ENCODE measurements around the gene USP9X.
"Not testable (repeated sequence)": the region's sequence is repeated elsewhere in the genome, so short reads cannot be mapped to it uniquely, and the experiment has no call there.

Gene USP9X

DNA sequence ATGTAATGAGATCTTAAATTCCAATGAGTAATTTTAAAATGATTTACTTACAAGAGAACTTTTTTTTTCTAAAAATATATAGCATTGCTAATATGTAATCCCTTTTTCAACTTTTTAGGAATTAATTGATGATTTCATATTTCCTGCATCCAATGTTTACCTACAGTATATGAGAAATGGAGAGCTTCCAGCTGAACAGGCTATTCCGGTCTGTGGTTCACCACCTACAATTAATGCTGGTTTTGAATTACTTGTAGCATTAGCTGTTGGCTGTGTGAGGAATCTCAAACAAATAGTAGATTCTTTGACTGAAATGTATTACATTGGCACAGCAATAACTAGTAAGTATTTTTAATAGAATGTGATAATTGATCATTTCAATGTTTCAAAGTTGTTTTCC, 113.2 kb downstream of the USP9X start:
- no peak for DNase-seq

DNA sequence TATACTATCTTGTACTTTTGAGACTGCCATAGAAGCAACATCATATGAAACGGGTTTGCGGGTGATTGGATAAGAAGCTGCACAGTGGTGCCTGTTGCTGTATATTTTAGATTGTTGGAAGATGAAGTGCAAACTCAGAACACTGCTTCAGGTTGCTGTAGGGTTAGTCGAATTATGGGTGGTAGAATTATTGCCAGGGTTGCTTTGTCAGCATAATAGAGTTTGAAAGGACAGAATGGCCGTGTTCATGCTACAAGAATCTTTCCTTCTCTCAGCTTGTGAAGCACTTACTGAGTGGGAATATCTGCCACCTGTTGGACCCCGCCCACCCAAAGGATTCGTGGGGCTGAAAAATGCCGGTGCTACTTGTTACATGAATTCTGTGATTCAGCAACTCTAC, 115.5 kb downstream of the USP9X start:
- DNase-seq: no peak

DNA sequence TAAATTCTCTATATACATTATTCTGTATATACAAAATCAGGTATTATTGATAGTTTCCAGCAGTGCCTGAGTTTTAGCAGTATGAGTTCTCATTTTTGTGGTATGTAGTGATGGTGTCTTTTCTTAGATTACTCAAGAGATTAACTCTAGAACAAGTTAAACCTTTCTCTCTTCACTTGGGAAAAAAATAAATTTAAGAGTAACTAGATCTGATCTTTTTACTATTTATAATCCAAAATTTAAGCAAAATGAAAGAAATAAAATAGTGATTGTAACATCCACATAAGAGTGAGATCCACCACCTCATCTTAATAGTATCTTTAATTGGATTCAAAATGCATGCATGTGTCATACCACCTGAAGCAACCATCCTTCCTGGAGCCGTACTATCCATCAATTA, 124.6 kb downstream of the USP9X start:
- no peak for DNase-seq

DNA sequence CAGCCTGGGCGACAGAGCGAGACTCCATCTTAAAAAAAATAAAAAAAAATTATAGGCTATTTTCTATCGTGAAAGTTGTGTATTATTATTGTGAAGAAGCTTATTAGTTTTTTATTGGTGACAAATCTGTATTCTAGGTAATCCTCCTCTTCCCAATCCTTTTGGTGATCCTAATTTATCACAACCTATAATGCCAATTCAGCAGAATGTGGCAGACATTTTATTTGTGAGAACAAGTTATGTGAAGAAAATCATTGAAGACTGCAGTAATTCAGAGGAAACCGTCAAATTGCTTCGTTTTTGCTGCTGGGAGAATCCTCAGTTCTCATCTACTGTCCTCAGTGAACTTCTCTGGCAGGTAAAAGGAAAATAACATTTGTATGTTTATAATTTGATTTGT, 139.4 kb downstream of the USP9X start:
- no peak for DNase-seq

DNA sequence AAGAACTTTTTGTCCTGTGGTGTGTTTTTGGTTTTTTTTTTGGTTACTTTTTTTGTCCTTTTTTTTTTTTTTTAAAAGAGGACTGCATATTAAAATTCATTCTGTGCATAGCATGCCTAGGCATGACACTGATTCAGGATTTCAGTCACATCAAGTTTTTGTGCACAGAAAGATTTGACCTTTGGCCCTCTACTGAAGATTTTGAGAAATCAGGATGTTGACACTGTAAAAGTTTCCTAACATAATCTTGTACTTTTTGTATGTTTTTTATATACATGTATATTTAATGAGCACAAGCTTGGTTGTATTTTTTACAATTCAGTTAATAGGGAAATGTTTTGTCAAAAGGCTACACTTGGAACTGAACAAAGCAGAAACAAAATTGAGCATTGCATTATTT, 148.7 kb downstream of the USP9X start:
- DNase-seq: no peak

DNA sequence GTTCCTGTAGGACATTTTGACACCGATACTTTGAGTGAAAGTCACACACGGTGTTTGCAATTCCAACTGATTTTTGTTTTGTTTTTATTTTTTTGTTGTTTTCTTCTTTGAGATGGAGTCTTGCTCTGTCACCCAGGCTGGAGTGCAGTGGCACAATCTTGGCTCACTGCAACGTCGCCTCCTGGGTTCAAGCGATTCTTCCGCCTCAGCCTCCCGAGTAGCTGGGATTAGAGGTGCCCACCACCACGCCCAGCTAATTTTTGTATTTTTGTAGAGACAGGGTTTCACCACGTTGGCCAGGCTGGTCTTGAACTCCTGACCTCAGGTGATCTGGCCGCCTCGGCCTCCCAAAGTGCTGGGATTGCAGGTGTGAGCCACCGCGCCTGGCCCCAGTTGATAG, 149.2 kb downstream of the USP9X start:
- DNase-seq: not testable (repeated sequence)

DNA sequence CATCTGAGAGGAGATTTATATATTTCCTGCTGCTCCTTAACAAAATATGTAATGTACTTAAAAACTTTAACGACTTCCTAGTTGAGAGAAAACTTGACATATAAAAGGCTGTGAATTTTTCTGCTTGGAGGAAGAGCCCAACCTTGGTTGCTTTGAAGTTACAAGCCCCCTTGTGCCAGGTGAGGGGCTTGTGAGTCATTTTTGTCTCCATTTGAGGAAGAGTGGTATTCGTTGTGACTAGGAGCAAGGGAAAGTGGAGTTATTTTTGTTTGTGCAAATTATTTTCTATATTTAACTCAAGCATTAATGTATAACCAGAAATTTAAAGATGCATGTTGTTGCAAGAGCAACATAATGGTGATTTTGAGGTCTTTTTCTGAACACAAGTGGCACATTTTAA, 149.7 kb downstream of the USP9X start:
- DNase-seq: no peak

DNA sequence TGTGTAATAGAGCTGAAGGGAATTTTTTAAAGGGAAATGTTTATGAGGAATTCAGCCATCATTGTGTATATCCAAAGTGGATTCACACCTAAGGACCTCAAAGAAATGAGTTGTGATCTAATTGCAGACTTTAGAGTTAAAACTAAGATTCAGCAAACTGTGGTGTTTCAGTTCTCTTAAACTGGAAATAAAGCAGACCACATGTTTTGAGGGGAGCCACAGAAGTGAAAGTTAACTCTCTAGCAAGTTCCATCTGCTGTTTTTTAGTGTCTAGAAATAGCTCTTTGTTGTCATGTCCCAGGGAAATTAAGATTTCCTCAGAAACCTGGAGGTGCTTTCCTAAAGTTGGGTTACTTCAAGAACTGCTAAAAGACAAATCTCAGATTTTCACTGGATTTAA, 151.4 kb downstream of the USP9X start:
- DNase-seq: no peak

DNA sequence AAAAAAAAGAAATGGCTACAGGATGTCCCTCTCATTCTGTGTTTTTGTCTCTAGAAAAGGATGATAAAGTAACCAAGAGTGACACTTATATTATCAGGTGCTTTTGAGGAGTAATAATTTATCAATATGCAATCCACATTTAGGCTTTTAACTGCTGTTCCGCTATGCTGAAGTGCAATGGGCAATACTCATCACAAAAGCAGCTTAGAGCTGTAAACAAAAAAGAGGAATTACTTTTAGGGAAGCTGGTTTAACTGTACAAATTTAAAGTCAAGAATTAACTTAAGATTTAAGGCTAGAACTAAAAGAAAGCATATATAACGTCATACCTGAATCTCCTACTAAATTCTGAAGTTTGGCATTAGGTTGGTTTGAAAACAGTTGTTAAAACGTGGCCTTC, 155.3 kb downstream of the USP9X start:
- peak; percentile 35 to 54 for DNase-seq

DNA sequence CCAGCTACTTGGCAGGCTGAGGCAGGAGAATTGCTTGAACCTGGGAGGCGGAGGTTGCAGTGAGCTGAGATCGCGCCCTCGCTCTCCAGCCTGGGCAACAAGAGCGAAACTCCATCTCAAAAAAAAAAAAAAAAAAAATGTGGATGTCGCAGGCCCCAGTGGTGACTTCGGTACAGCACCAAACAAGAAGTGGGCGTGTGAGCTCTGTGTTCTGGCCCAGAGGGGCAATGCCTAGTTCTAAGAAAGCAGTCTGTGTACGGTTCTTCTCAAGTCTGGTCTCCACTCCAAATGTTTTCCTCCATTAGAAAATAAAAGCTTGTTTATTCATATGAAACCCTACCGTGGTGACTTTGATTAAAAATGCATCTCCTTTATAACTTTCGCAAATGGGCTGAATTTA, 156.7 kb downstream of the USP9X start:
- DNase-seq: no peak

DNA sequence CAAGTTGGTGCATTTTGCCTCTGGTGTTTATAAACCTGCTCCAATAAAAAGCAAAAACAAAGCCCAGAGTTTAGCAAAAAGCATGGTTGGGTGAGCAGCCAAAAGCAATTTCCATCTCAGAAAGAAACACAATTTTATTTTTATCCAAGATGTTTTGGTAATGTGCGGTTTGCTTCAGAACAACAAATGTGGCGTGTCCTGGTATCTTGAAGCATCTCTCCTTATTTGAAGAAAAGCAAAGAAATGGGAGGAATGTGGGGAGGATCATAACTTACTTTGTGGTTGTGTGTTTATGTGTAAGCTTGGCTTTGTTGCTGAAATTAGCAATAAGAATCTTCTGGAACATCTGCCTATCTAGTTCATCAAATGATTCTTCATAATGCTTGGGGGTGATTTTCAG, 160.4 kb downstream of the USP9X start:
- DNase-seq: no peak

DNA sequence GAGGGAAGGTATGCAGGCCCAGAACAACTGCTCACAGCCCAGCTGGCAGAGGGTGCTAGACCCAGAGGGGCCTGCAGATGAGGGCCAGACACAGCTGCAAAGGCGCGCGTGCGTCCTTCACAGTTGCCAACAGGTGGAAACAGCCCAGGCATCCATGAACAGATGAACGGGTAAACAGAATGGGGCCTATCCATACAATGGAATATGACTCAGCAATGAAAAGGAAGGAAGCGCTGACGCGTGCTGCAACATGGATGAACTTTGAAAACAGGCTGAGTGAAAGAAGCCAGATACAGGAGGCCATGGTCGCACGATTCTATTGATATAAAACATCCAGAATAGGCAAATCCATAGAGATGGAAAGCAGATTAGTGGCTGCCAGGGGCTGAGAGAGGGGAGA, 165.6 kb downstream of the USP9X start:
- DNase-seq: no peak

DNA sequence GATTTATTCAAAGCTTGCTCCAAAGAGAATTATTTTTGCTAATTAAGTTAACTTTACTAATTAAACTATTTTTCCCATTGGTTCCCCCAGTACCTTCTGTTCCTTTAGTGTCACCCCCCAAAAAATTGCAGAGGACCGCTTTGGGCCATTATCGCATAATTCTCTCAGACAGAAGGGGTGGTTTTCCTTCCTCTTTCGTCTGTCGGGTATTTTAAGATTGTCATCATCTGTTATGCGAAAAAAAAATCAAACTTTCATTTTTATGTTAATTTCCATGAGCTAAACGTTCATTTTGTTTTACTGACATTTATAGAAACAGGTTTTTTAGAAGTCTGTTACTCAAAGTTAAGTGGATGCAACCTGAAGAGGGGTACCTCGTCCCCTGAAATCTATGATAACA, 172.6 kb downstream of the USP9X start:
- no peak for DNase-seq

DNA sequence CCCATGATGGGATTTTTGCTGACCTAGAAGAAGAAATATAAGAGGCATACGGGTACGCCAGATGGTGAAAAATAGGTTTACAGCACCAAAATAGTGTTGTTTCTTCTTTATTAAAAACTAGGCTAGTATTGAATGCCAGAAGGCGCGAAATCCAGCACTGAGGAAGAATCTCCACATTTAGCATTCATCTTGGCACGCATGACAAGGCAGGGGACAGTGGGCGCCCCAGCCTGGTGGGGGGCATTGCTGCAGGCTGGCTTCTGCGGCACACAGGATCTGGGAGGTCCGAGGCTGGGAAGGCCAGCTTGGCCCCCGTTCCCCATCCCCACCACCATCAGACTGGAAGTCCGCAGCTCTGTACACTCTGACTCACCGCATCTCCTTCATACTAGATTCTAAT, 173.0 kb downstream of the USP9X start:
- no peak for DNase-seq

DNA sequence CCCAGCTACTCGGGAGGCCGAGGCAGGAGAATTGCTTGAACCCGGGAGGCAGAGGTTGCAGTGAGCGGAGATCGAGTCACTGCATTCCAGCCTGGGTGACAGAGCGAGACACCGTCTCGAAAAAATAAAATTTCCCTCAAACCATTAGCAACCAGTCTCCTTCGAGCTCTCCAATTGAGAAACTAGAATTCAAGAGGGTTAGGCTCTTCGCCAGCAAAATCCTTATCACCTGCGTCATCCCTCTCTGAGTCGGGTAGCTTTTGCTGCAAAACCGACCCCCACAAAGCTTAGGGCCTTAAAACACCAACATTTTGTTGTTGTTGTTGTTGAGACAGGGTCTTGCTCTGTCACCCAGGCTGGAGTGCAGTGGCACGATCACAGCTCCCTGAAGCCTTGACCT, 173.6 kb downstream of the USP9X start:
- no peak for DNase-seq

DNA sequence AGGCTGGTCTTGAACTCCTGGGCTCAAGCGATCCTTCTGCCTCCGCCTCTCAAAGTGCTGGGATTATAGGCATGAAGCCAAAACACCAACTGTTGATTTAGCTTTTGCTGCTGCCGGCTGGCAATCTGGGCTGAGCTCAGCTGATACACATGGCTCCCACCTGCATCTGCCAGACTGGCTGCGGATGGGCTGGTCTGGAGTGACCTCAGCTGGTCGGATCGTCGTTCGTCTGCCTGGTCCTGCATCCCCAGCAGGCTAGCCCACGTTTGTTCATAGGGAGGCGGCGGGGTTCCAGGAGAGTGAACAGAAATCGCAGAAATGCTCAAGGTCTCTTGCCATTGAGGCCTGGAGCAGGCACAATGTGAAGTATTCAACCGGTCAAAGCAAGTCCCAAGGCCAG, 174.3 kb downstream of the USP9X start:
- no peak for DNase-seq

DNA sequence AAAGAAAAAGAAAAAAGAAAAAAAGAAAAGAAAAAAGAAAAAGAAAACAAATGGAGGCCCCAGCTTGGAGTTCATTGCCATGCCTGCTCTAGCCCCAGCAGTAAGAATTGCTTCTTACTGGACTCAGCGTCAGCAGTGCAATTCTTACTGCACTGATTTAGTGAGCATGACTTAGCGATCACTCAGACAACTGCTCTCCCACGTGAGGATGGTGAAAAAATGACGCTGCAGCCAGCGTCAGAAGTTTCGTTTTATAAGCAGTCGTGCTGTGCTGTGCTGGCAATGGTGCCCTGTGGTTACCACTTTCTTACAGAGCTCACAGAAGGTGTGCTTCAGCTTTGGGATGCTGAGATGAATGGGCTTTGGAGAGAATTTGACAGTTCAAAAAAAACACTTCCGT, 180.4 kb downstream of the USP9X start:
- peak in 1 of 2 experiments; percentile 19 for DNase-seq

DNA sequence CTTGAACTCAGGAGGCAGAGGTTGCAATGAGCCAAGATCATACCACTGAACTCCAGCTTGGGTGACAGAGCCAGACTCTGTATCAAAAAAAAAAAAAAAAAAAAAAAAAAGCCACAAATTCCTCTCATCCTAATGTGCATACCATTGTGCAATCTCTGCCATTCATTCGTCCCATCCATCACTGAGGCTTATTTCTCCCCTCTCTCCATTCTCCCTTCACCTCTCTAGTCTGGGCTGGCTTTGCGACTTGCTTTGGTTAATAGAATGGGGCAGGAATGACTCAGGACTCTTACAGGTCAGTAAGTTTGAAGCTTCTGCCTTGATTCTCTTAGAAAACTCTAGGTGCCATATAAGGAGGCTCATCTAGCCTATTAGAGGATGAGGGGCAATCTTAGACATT, 188.4 kb downstream of the USP9X start:
- DNase-seq: no peak

DNA sequence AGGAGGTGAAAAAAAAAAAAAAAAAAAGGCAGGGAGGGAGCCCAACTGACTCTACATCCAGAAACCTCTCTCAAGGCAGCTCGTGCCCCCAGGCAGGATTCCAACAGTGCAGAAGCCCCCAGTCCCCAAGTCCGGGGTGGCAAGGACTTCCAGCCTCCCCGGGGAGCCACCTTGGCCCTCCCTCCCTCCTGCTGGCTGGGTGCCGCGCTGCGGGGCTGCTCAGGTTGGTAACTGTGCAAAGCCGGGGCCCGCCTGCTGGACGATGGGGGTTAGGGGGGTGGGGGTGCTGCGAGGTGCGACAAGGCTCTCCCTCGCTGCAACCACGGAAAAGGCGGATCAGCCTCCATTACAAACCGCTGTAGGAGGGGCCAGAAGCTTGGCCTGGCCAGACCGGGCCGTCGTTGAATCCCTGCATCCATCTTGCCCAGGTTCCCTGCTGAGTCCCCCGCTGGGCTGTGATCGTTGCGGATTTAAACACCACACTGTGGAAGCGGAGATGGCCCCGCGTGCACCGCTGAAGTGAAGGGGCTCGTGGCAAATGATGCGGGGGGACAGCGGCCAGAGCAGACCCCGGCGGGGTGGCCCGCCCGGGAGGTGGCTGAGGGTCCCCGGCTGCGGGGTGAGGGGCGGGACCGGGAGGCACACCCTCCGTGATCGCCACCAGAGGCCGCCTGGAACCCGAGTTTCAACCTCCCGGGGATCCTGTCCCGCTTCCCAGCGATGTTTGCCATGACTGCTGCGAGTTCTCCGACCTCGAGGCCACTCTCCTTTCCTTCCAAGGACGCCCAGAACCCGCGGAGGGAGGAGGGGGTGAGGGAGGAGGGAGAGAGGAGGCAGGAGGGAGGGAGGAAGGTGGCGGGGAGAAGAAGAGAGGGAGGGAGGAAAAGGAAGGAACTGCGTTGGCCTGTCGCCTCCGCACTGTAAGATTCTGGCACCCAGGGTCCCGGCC, 190.7 kb downstream of the USP9X start:
- peak; percentile 9 to 35 for DNase-seq

DNA sequence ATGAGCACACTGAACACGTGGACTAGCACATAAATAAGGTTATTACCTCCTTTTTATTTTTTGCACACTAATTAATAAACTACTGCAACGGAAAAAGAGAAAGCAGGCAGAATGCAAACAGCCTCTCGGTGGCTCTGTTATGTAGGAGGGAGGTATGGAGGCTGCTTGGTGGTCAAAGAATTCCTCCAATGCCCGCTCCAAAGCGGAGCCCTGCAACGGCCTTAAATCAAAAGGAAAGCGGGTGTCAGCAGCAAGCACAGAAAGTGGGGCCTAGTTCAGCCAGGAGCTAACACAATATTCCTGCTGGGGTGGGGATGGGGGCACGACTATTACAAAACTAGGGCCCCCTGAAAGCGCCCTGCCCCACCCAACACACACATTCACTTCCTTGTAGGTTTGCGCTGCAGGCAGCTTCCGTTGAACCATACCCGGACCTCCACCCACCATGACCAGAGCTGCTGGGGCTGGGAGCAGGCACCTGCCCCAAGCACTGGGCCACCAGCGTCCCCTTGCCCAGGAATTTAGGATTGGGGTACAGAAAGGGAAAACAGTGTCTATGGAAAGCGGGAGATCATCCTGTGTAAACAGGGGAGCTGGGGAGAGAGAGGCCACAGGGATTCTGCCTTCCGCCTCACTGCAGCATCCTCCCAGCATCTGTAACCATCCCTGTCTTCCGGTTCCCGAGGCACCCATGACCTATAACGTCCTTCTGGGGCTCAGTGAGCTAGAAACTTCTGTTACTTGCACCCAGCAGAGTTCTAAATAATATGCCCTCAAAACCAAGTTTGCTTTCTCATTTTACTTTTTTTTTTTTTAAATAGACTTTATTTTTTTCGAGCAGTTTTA, 191.6 kb downstream of the USP9X start:
- no peak for DNase-seq

DNA sequence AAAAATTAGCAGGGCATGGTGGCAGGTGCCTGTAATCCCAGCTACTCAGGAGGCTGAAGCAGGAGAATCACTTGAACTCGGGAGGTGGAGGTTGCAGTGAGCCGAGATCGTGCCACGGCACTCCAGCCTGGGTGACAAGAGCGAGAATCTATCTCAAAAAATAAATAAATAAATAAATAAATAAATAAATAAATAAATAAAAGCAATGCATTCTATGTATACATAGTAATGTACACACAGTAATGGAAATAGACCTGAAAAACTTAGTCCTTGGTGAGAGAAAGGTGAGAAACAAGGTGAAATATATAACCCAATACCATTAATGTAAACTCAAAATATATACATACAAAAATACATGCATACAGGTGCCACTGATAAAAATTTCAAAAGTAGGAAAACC, 197.1 kb downstream of the USP9X start:
- not testable (repeated sequence) for DNase-seq

DNA sequence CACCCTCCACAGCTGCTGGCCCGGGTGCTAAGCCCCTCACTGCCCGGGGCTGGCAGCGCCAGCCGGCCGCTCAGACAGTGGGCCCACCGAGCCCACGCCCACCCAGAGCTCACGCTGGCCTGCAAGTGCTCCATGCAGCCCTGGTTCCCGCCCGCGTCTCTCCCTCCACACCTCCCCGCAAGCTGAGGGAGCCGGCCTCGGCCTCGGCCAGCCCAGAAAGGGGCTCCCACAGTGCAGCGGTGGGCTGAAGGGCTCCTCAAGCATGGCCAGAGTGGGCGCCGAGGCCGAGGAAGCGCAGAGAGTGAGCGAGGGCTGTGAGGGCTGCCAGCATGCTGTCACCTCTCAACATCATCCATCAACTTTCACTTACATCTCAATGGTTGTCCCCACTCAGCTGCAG, 200.7 kb downstream of the USP9X start:
- not testable (repeated sequence) for DNase-seq
